Psoas muscle (tissue), 8 donors: ENCODE measurements around the gene PAXX. TPM values are rescaled to one million over a fixed set of nuclear protein-coding genes. Genes with fewer than 3 reads are reported as not detected.

Experiments used
- ATAC-seq, 4 donors: fragments of 200-7000 bp; cut with Tn5 transposase; one replicate each; pipeline ENCODE4 v1.9.1; 2020; ENCODE audit warnings: moderate library complexity in 3 of 4, mild to moderate bottlenecking in 2 of 4
- DNase-seq, 2 donors: peaks; one replicate each; pipeline ENCODE4 v3.0.0-alpha.2; 2020
- H3K27ac ChIP-seq: fragments of 200-600 bp; one replicate; pipeline ENCODE4 v1.8.0; 2022
- H3K27me3 ChIP-seq, 3 donors: fragments of 200-600 bp in 1 of 3; one replicate each; pipeline versions ENCODE4 v1.6.1 to v1.8.0; 2013 to 2022; ENCODE audit warnings: low read length in 2 of 3, mild to moderate bottlenecking in 2 of 3, moderate library complexity in 1 of 3; ENCODE audit not compliant: insufficient read depth in 3 of 3
- H3K36me3 ChIP-seq, 2 donors: fragments of 200-600 bp in 1 of 2; one replicate each; pipeline versions ENCODE4 v1.6.1 to v1.8.0; 2013 to 2022; ENCODE audit warnings: low read depth in 1 of 2, mild to moderate bottlenecking in 1 of 2, moderate library complexity in 1 of 2; ENCODE audit not compliant: insufficient read depth in 1 of 2
- H3K4me1 ChIP-seq: fragments of 200-600 bp; one replicate; pipeline ENCODE4 v1.8.0; 2022
- H3K4me3 ChIP-seq: fragments of 200-600 bp; one replicate; pipeline ENCODE4 v1.8.0; 2022; ENCODE audit warnings: mild to moderate bottlenecking
- H3K9me3 ChIP-seq: fragments of 200-600 bp; one replicate; pipeline ENCODE4 v1.8.0; 2022
- CTCF ChIP-seq: fragments of 200-600 bp; IDR thresholded peaks from one replicate; pipeline ENCODE4 v1.8.0; 2022; ENCODE audit warnings: antibody characterized with exemption
- WGBS, 3 donors: extraction: QIAGEN DNeasy Blood & Tissue Kit; methylation state at CpG; one replicate each; pipeline versions ENCODE4 v1.1.6 to v1.1.7; 2013; 5-methylcytosine and 5-hydroxymethylcytosine counted together
- intact Hi-C, 2 donors: fragments of 100-400 bp; cut with DNase I; formaldehyde crosslinking; loops; one replicate each; pipeline versions ENCODE4 v1.11.0 to v1.14.2; 2022
- polyA plus RNA-seq, 3 donors: library from polyadenylated mRNA; stranded (reverse); fragments of 200-250 nt; gene quantifications; one replicate each; pipeline ENCODE4 v1.2.3, GENCODE V29; 2013
- total RNA-seq, 4 donors: library from RNA; stranded (reverse); fragmentation: NEBNext Ultra II Directional in 2 of 4; extraction: Animal tissue kit (Norgen Biotek cat#: 25700) in 2 of 4; gene quantifications; one replicate each; pipeline versions ENCODE4 v1.2.1 to v1.2.4, GENCODE V29; 2021 to 2023
- donor health status: healthy with polysubstance abuse.
- donor health status: DM: no; HTN: no; CAD: no; lungs with moderate emphysema.
- donor health status: Bipolar disorder and iron deficiency.
- donor health status: healthy.
- donor health status: DM: yes; HTN: yes; CAD: no.
- donor health status: DM: no; HTN: no; CAD: no.
- donor health status: DM: no; HTN: no; CAD: no.
- donor health status: DM: yes; HTN: yes; CAD: no.

The PAXX gene
- total and polyA plus RNA-seq, 7 donors, result 9.4 to 39.2 (median 15.6) TPM

DNA sequence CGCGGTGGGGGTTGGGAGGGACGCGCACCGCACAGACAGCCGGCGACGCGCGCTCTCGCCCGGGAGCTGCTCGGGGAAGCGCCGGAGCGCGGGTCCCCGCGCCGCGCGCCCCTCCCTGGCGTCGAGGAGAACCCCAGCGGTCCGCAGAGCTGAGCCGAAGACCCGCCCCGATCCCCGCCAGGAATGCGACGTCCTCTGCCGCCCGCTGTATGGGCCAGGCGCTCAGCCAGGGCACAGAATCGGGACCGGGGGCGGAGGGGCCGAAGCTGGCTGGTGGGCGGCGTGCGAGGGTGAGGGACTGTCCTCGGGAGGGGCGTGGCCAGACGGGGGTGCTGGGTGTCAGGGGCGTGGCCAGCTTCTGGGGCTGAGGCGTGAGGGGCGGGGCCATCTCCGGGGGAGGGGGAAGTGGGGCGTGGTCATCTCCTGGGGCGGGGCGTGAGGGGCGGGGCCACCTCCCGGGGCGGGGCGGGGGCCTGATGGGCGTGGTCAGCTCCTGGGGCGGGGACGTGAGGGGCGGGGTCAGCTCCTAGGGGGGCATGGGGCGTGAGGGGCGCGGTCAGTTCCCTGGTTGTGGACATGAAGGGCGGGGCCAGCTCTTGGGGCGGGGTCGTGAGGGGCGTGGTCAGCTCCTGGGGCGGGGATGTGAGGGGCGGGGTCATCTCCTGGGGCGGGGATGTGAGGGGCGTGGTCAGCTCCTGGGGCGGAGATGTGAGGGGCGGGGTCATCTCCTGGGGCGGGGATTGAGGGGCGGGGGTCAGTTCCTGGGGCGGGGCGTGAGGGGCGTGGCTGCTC lies 14.0 kb upstream of the PAXX start:
- peaks cover 12% of the 10 kb centered on the region for H3K4me1 ChIP-seq
- no peak overlapping the region for H3K27ac ChIP-seq

GRCh38 chr9:136978865-136979544 lies 13.2 kb upstream of the PAXX start:
- Histone ChIP-seq H3K4me3 (no peak overlapping the region), H3K27ac (no peak overlapping the region), H3K36me3 (no peaks in the 10 kb centered on the region), H3K27me3 (peaks cover 0 to 16% (median 6%) of the 10 kb centered on the region in 3 donors), H3K9me3 (no peaks in the 10 kb centered on the region), H3K4me1 (peaks cover 12% of the 10 kb centered on the region)
- no peak for TF ChIP-seq CTCF
- intact Hi-C loops, result no loop called here
- WGBS, 3 donors, result 57 to 63% (median 58%) methylated on average over 26 to 41 of the region's 41 CpGs
- peak in 1 of 2 donors; percentile 53 for DNase-seq
- ATAC-seq, result no peak

More for the DNA sequence above, 14.0 kb upstream of the PAXX start:
- H3K9me3 ChIP-seq, result no peaks in the 10 kb centered on the region
- intact Hi-C loops, result no loop called here
- ATAC-seq, result peak; percentile 58 to 76 (median 68)
- WGBS, 3 donors, result 1 to 2% (median 2%) methylated on average over 33 to 78 of the region's 78 CpGs
- no peak for TF ChIP-seq CTCF
- peak; percentile 74 to 89 for DNase-seq
- peaks cover 0 to 8% (median 6%) of the 10 kb centered on the region in 3 donors for H3K27me3 ChIP-seq
- no peaks in the 10 kb centered on the region for H3K36me3 ChIP-seq
- H3K4me3 ChIP-seq, result peak overlapping the region; percentile 64

DNA sequence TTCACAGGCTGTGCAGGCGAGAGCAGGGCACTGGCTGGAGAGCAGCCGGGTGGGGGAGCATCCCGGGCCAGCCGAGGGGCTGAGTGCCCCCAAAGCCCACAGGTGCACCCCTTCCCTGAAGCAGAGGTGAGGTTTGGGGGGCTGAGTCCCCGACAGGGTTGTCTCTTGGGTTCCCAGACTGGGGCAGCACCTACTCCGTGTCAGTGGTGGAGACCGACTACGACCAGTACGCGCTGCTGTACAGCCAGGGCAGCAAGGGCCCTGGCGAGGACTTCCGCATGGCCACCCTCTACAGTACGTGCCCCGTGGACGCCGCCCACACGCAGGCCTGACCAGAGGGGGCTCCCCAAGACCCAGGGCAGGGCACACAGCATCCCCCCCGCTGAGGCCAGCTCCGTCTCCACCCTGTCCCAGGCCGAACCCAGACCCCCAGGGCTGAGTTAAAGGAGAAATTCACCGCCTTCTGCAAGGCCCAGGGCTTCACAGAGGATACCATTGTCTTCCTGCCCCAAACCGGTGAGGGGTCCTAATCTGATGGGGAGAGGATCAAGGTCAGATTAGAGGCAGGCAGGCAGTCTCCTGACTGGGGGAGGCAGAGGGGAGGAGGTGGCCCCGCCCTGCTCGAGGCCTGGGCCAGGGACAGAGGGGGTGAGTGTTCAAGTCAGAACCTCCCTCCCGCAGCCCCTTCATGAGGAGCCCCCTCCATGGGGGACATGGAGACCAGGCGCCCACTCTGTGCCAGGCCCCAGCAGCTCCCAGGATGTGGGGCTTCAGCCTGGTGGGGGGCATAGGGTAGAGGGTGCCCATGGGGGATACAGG lies 12.2 kb upstream of the PAXX start:
- no peak for TF ChIP-seq CTCF
- Histone ChIP-seq H3K9me3 (no peaks in the 10 kb centered on the region), H3K4me1 (peaks cover 12% of the 10 kb centered on the region), H3K27me3 (peaks cover 0 to 25% (median 11%) of the 10 kb centered on the region in 3 donors), H3K36me3 (no peaks in the 10 kb centered on the region), H3K27ac (no peak overlapping the region), H3K4me3 (no peak overlapping the region)
- ATAC-seq, result no peak
- WGBS, 3 donors, result 84 to 87% (median 87%) methylated on average over 25 to 26 of the region's 26 CpGs
- no peak for DNase-seq
- intact Hi-C loops, result no loop called here

DNA sequence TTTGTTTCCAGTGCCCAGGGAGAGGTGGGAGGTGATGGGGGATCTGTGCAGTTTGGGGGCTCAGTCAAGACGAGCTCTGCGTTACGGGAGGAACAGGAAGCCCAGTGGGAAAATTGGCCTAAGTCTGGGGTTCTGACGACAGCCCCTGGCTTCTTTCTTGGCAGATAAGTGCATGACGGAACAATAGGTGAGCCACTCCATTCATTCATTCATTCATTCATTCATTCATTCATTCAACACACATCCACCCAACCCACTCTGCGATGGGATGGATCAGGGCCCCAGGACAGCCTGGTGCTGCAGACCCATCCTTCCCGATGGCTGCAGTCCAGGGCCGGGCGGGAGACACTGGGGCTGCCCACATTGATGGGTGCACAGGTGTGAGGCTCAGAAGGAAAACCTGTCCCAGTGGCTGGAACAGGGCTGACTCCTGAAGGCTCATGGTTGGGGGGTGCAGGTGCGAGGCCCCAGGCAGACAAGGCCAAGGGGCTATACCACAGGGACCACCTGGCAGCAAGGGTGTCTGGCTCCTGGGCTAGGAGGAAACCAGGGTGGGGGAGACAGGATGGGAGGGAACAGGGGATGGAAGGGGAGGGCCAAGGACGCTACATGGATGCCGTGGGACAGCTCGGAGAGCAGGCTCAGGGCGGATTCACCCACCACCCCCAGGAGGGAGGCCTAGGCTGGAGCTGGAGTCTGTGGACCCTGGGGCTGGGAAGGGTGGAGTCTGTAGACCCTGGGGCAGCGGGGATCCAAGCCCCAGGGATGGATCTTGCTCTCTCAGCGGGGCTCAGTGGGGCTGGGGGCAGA lies 11.3 kb upstream of the PAXX start:
- WGBS, 3 donors, result 73 to 85% (median 80%) methylated on average over 15 to 16 of the region's 16 CpGs
- no peak for DNase-seq
- H3K4me1 ChIP-seq, result peaks cover 7% of the 10 kb centered on the region
- ATAC-seq, result no peak
- TF ChIP-seq CTCF, result no peak
- intact Hi-C loops, result no loop called here
- peak overlapping the region; percentile 41 for H3K27ac ChIP-seq
- no peaks in the 10 kb centered on the region for H3K36me3 ChIP-seq
- peaks cover 0 to 34% (median 16%) of the 10 kb centered on the region in 3 donors for H3K27me3 ChIP-seq
- no peaks in the 10 kb centered on the region for H3K9me3 ChIP-seq
- no peak overlapping the region for H3K4me3 ChIP-seq
